Gastrocnemius medialis (tissue), 4 donors: Measurements from ENCODE around the gene TTLL1.

Experiments used
- CTCF ChIP-seq, 5 experiments: fragments of 450-650 bp in 3 of 5; fragments of 200-600 bp in 2 of 5; sonication (generic) in 2 of 5; IDR thresholded peaks in 4 of 5; conservative IDR thresholded peaks in 1 of 5; 1 replicate in 4 of 5; 2 replicates in 1 of 5; pipeline ENCODE4 v1.5.1; 2016 to 2019; ENCODE audit warnings: antibody characterized with exemption in 5 of 5, mild to moderate bottlenecking in 3 of 5, moderate library complexity in 3 of 5
- POLR2A ChIP-seq, 2 donors: fragments of 450-650 bp; IDR thresholded peaks; one replicate each; pipeline ENCODE4 v1.6.1; 2017; ENCODE audit warnings: antibody characterized with exemption in 2 of 2, mild to moderate bottlenecking in 2 of 2, moderate library complexity in 2 of 2

GRCh38 chr22:43098356-43098755 is 9.2 kb upstream of the TTLL1 start:
- TF ChIP-seq CTCF (IDR thresholded peaks at IDR 0.05 in 4 of 5, conservative IDR thresholded peaks at IDR 0.05 in 1 of 5) (no peak), POLR2A (IDR thresholded peaks at IDR 0.05) (no peak)
